WERI-Rb-1 (cell line): ENCODE results near the gene CTPS2.
"Not testable (repeated sequence)": the region's sequence is repeated elsewhere in the genome, so short reads cannot be mapped to it uniquely, and the experiment has no call there.

ENCODE experiments used
- DNase-seq: peaks from one replicate; pipeline ENCODE4 v3.0.0-alpha.2; 2020
- H3K27ac ChIP-seq: fragments of 250-450 bp; sonication (Bioruptor Pico); 2 replicates; pipeline ENCODE4 v1.5.1; 2020; ENCODE audit warnings: mild to moderate bottlenecking, moderate library complexity
- H3K27me3 ChIP-seq: fragments of 250-450 bp; sonication (Bioruptor Pico); 2 replicates; pipeline ENCODE4 v1.5.1; 2021; ENCODE audit warnings: mild to moderate bottlenecking, low read depth, moderate library complexity; ENCODE audit not compliant: insufficient read depth, severe bottlenecking
- H3K36me3 ChIP-seq: fragments of 250-450 bp; sonication (Bioruptor Pico); 2 replicates; pipeline ENCODE4 v1.5.1; 2020; ENCODE audit warnings: mild to moderate bottlenecking, moderate library complexity
- H3K4me3 ChIP-seq: 2 replicates; pipeline ENCODE4 v1.5.1; 2011; ENCODE audit warnings: low read depth, mild to moderate bottlenecking, control low read depth, low read length
- H3K9me3 ChIP-seq: fragments of 250-450 bp; sonication (Bioruptor Pico); 2 replicates; pipeline ENCODE4 v1.5.1; 2021; ENCODE audit warnings: mild to moderate bottlenecking, moderate library complexity; ENCODE audit not compliant: severe bottlenecking
- TF ChIP-seq, protein P1 (sequence below): IDR thresholded peaks from 2 replicates; pipeline ENCODE4 v1.5.1; 2011; ENCODE audit warnings: low read depth, mild to moderate bottlenecking, control low read depth, inconsistent platforms, low read length

Gene CTPS2

DNA sequence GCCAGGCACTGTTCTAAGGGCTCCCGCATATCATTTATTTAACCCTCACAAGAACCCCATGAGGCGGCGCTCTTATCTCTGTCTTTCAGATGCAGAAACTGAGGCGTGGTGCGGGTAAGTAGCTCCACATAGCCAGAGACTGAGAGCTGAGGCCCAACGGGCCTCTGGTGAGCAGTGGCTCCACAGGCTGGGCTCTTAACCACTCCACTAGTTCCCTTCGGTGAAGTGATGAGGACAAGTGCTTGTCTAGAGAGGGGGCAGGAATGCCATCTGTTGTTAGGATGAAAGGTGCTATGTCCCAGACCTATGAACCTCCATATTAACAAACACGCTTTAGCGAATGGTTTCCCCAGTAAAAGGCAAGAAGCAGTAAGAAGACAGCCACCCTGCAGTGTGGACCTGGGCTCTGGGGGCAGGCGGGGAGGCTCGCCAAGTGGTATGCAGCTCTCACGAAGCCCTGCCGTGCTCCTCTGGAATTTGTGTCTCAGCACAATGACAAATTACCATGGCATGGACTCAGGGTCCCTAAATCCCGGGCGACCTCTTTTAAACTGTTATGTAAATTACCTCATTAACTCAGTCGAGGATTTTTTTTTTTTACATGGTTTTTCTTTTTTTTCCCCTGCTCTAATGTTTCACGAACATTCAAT, 83.4 kb downstream of the CTPS2 start:
- H3K27ac ChIP-seq: no peak overlapping the region
- H3K27me3 ChIP-seq: no peaks in the 10 kb centered on the region
- no peak overlapping the region for H3K4me3 ChIP-seq
- H3K36me3 ChIP-seq: peaks cover under 1% of the 10 kb centered on the region; the same call in 1 of the 2 replicates
- DNase-seq: no peak
- TF ChIP-seq, protein P1, sequence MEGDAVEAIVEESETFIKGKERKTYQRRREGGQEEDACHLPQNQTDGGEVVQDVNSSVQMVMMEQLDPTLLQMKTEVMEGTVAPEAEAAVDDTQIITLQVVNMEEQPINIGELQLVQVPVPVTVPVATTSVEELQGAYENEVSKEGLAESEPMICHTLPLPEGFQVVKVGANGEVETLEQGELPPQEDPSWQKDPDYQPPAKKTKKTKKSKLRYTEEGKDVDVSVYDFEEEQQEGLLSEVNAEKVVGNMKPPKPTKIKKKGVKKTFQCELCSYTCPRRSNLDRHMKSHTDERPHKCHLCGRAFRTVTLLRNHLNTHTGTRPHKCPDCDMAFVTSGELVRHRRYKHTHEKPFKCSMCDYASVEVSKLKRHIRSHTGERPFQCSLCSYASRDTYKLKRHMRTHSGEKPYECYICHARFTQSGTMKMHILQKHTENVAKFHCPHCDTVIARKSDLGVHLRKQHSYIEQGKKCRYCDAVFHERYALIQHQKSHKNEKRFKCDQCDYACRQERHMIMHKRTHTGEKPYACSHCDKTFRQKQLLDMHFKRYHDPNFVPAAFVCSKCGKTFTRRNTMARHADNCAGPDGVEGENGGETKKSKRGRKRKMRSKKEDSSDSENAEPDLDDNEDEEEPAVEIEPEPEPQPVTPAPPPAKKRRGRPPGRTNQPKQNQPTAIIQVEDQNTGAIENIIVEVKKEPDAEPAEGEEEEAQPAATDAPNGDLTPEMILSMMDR: no peak
- no peaks in the 10 kb centered on the region for H3K9me3 ChIP-seq

DNA sequence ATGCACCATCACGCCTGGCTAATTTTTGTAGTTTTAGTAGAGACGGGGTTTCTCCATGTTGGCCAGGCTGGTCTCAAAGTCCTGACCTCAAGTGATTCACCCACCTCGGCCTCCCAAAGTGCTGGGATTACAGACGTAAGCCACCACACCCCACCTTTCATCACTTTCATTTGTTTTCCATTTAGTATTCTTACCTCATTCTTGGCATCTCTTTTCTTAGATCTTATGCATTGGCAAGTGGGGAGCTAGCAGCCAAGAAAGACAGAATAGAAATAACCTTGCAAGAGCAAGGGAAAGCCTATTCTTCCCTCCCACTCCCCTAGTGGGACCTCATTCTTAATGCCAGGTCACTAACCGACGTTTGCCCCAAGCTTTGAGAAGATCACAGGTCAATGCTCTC, 84.0 kb downstream of the CTPS2 start:
- H3K36me3 ChIP-seq, H3K27me3 ChIP-seq, DNase-seq, H3K4me3 ChIP-seq, H3K27ac ChIP-seq, H3K9me3 ChIP-seq: not testable (repeated sequence)

DNA sequence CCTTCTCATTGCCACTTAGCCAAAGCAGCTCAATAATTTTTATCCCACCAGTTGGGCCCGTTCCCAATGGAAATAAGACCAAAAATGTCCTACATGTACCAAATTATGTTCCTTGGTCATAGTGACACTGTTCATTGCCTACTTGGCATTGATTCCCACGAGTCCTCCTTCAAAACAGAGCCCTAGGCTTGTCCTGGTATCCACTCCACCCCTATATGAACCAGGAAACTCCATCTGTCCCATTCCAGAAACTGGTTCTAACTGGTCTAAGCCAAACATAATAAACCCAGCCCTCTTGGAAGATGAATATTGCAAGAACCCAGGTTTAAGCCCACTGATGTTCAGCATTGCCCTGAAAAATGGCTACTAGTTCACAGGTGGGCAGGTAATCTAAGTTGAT, 93.4 kb downstream of the CTPS2 start:
- H3K27ac ChIP-seq: no peak overlapping the region
- H3K4me3 ChIP-seq: no peak overlapping the region
- H3K9me3 ChIP-seq: no peaks in the 10 kb centered on the region
- no peak for DNase-seq
- H3K36me3 ChIP-seq: peaks cover 27% of the 10 kb centered on the region
- TF ChIP-seq, protein P1: no peak
- H3K27me3 ChIP-seq: no peaks in the 10 kb centered on the region

DNA sequence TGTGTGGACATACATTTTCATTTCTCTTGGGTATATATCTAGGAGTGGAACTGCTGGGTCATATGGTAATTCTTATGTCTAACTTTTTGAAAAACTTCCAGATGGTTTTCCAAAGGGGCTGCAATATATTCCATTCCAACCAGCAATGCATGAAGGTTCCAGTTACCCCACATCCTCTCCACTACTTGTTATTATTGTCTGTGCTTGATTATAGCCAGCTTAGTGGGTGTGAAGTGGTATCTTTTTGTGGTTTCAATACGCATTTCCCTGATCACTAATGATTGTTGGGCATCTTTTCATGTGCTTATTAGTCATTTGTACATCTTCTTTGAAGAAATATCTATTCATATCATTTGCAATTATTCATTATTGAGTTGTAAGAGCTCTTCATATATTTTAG, 94.0 kb downstream of the CTPS2 start:
- no peaks in the 10 kb centered on the region for H3K27me3 ChIP-seq
- TF ChIP-seq, protein P1: no peak
- no peaks in the 10 kb centered on the region for H3K9me3 ChIP-seq
- peaks cover 27% of the 10 kb centered on the region for H3K36me3 ChIP-seq
- DNase-seq: no peak
- no peak overlapping the region for H3K27ac ChIP-seq
- H3K4me3 ChIP-seq: no peak overlapping the region

DNA sequence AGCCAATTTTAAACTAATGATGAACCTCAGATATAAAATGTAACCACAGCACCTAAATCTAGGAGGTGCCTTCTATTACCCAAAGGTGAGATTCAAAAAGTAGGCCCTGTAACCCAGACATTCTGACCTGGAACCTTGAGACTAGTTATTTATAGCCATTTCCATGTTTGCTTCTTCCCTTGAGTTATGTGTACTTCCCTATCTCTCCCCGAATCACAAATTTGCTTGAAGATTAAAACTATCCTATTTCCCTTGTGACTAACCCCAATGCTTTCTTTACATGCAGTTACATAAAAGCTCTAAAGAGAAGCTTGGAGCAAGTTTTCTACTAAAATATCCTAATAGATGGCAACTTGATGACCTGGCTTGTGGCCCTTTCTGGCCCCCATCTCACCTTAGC, 95.1 kb downstream of the CTPS2 start:
- DNase-seq: no peak
- H3K4me3 ChIP-seq: no peak overlapping the region
- H3K36me3 ChIP-seq: peaks cover 27% of the 10 kb centered on the region
- no peaks in the 10 kb centered on the region for H3K9me3 ChIP-seq
- no peak overlapping the region for H3K27ac ChIP-seq
- H3K27me3 ChIP-seq: no peaks in the 10 kb centered on the region
- TF ChIP-seq, protein P1: no peak

DNA sequence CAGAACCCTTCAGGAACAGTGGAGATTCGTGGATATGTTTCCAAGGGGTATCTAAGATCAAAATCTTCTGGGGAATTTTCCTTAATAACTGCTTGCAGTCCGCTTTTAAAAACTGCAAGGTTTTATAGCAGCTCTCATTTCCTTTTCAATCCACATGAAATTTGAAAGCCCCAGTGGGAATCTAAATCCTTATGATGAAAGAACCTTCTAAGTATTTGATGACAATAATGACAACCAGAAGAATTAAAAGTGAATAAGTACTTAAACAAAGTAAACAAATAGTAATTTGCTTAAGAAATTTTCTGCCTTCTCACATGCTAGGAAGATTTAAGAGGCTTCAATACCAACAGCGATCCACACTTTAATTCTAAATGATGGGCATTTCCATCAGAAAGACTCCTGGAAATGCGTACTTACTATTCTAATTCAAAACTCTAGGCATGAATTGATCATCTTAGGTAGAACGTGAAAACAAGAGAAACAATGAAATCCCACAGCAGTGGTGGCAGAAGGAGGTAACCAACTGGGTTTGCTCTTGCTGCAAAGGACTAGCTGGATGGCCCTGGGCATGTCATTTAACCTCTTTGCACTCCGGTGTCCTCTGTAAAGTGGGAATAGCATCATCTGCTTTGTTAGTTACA, 100.1 kb downstream of the CTPS2 start:
- H3K27me3 ChIP-seq: no peaks in the 10 kb centered on the region
- no peak overlapping the region for H3K4me3 ChIP-seq
- TF ChIP-seq, protein P1: no peak
- DNase-seq: no peak
- no peaks in the 10 kb centered on the region for H3K9me3 ChIP-seq
- H3K36me3 ChIP-seq: peaks cover 23% of the 10 kb centered on the region
- no peak overlapping the region for H3K27ac ChIP-seq

DNA sequence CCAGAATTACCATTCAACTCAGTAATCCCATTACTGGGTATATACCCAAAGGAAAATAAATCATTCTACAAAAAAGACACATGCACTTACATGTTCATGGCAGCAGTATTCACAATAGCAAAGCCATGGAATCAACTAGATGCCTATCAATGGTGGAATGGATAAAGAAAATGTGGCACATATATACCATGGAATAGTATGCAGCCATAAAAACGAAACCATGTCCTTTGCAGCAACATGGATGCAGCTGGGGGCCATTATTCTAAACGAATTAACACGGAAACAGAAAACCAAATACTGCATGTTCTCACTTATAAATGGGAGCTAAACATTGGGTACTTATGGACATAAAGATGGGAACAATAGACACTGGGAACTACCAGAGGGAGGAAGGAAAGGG, 101.8 kb downstream of the CTPS2 start:
- H3K36me3 ChIP-seq: peaks cover 19% of the 10 kb centered on the region
- not testable (repeated sequence) for H3K27ac ChIP-seq

More for the DNA sequence above, 101.8 kb downstream of the CTPS2 start:
- H3K9me3 ChIP-seq, H3K27me3 ChIP-seq, H3K4me3 ChIP-seq, DNase-seq: not testable (repeated sequence)
